GM12874 (cell line): Measurements from ENCODE around the gene JAZF1.

Experiments used
- TF ChIP-seq, protein P1 (sequence below): IDR thresholded peaks from 2 replicates; pipeline ENCODE4 v1.5.1; 2011; ENCODE audit warnings: low read depth, mild to moderate bottlenecking, control low read depth, low read length, moderate library complexity; ENCODE audit not compliant: insufficient read depth

The JAZF1 gene

DNA sequence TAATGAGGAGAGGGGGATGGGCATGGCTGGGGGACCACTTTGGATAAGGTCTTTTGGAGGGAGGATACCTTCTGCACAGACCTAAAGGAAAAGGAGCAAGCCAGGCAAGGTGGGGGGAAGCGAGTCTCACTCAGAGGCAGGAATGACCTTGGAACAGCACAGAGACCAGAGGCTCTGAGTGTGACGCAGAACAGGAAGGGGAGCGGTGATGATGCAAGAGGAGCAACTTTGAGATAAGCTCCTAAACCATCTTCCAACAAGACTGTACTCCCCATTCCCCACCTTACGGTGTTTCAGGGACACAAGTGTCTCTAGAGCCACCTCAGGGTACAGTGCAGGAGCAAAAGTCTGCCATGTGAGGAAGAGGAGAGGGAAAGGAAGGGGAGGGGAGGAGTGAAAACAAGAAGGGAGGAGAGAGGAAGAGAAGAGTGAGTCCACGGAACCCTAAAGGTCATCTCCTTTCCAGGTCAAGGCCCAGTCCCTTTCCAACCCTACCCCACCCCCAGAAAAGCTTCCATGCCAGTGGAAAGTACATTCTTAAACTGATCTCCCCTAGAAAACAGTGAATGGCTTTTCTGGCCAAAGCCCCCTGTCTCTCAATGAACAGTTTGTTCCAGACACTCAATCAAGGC, 54.1 kb downstream of the JAZF1 start:
- TF ChIP-seq, protein P1, sequence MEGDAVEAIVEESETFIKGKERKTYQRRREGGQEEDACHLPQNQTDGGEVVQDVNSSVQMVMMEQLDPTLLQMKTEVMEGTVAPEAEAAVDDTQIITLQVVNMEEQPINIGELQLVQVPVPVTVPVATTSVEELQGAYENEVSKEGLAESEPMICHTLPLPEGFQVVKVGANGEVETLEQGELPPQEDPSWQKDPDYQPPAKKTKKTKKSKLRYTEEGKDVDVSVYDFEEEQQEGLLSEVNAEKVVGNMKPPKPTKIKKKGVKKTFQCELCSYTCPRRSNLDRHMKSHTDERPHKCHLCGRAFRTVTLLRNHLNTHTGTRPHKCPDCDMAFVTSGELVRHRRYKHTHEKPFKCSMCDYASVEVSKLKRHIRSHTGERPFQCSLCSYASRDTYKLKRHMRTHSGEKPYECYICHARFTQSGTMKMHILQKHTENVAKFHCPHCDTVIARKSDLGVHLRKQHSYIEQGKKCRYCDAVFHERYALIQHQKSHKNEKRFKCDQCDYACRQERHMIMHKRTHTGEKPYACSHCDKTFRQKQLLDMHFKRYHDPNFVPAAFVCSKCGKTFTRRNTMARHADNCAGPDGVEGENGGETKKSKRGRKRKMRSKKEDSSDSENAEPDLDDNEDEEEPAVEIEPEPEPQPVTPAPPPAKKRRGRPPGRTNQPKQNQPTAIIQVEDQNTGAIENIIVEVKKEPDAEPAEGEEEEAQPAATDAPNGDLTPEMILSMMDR = no peak

DNA sequence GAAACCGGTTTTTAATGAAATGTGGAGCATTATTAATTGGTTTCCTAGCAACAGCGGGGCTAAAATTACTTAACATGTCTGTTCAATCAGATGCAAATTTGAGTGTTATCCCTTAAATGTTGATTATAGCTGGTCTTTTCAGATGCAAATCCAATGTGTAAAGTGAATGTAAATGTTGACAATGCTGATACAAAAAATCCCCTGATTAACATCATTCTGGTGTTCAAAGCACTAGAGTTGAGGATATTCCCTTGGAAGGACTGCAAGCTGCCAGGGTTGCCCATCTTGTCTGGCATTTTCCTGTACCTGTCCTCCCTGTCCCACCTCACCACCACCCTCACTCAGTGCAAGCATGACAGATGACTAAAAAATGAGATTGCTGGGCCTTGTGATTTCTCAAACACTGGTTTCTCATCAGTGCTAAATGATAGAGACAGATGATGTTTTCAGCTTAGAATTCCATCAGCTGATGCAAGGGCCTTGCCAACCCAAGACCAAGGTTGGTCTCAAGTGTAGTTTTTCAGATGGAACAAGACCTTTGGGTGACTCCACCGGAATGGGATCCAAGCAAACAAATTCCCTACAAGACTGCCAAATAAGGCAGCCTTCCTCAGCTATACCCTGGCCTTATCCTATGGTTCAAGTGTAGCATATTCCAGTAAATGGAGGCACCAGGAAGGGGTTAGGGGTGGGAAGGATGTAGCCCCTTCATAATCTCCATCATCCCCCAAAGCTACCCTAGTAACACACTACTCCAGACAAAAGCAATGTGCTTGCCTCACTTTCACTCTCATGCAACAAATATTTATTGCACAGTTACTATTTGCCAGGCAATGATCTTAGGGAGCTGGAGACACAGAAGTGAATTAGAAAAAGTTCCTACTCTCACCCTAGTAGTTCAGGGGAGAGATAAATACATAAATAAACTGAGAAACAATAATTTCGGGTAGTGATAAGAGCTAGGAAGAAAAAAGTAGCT, 54.9 kb downstream of the JAZF1 start:
- TF ChIP-seq, protein P1 = no peak

DNA sequence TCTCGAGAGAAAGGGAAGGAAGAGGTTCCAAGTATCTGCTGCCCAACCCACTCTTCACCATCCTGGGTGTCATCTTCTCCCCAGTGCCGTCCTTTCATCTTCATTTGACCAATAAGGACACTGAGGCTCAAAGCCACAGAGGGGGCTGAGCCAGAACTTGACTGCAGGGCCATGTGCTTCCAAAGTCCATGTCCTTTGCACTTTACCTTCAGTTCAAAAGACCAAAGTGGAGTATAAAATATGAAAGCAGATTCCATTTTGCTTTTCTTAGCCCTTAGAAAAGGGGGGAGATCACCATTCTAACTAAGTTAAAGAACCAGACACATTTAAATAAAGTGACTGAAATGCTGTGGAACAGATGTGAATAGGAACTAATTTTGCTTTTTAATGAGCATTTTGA, 56.2 kb downstream of the JAZF1 start:
- TF ChIP-seq, protein P1 = no peak

DNA sequence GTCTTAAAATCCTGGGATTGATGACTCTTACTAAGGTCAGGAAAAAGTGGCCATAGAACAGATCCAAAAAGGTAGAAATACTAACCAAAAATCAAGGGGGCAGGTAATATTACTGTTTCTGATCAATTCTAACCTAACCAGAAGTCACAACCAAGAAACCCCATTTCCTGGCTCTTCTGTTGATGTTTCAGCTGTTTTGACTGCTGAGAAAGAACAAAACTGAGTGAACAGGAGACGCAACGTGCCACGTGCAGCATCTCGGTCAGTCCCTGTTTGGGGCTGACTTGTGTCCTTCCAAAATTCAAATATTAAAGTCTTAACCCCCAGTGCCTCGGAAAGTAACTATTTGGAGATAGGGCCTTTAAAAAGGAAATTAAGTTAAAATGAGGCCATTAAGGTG, 56.8 kb downstream of the JAZF1 start:
- TF ChIP-seq, protein P1 = no peak

DNA sequence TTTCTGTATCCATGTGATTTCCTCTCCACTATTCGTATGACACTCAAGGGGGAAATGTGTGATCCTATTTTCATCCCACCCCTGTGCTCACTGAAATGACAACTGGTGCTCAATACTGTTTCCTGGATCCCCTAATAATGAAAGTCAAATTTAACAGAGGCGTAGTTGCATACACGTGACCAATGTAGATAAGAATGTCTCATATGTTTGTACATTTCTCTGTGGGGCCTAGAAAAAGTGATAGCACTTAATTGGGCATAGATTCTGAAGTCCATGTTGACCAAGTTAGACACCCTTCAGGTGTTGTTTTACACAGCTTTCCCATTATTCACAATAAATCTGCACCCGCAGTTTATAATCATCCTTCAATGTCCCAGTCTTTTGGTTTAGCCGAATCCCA, 59.1 kb downstream of the JAZF1 start:
- TF ChIP-seq, protein P1 = no peak

DNA sequence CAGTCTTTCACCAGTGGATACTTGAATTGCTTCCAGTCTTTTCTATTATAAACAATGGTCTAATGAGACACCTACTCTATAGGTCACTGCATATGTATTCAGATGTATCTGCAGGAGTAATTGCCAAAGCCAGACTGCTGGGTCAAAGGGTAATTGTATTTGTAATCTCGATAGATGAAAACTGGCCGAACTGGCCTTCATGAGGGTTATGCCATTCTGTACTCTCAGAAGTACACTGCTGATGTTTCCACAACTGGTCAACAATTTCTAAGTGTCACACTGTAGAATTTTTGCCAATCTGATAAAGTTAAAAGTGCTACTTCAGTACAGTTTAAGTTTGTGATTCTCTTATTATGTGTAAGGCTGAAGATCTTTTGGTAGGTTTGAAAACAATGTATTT, 64.6 kb downstream of the JAZF1 start:
- TF ChIP-seq, protein P1 = no peak

DNA sequence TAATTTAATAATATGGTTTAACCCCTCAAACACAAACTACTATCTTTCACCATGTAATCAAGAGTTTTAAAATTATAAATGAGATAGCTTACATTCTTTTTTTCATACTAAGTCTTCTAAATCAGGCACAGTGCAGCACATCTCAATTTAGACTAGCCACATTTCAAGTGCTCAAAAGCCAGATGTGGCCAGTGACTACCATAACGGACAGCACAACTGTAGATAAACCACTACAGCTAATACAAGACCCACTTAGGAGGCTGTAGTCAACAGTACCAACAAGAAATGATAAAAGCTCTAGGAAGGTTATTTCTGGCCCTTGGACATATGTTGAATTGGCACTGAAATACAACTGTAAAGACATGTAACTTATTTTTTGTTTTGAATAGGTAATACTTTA, 65.3 kb downstream of the JAZF1 start:
- TF ChIP-seq, protein P1 = no peak
